GM15510 (cell line): ENCODE measurements around the gene BICDL2.

Experiments
- POLR2A ChIP-seq: IDR thresholded peaks from 3 replicates; pipeline ENCODE4 v1.6.1; 2011; ENCODE audit warnings: borderline replicate concordance; ENCODE audit not compliant: insufficient read length; ENCODE audit errors: extremely low read depth

BICDL2 gene, protein sequence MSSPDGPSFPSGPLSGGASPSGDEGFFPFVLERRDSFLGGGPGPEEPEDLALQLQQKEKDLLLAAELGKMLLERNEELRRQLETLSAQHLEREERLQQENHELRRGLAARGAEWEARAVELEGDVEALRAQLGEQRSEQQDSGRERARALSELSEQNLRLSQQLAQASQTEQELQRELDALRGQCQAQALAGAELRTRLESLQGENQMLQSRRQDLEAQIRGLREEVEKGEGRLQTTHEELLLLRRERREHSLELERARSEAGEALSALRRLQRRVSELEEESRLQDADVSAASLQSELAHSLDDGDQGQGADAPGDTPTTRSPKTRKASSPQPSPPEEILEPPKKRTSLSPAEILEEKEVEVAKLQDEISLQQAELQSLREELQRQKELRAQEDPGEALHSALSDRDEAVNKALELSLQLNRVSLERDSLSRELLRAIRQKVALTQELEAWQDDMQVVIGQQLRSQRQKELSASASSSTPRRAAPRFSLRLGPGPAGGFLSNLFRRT

DNA sequence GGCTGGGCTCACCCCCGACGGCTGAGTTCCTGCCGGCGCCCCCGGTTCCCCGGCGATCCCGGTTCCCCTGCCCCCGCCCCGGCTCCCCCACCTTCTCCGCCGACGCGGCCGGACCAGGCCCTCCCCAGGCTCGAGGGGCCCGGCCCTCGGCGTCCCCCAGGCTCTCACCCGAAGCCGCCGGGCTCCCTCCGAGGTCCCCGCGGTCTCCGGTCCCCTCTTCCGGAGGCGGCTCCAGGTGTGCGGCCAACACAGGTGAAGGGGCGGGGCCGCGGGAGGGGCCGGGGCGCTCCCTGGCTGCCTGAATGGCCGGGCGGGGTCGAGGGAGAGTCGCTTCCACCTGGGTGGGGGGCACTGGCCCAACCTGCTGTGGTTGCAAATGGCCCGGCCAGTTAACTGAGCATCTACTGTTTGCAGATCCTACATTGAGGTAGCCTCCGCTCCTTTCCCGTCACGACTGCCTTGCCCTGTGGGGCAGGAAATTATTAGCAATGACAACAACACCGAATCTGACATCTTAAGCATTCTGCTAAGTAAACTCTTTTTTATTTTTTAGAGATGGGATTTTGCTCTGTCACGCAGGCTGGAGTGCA lies at the start of gene BICDL2:
Gene BICDL2 (minus strand): TSS at position 219 of the 590 bp plus-strand sequence. CDS start 1,448 bp downstream, outside the sequence.
- no peak for TF ChIP-seq POLR2A

DNA sequence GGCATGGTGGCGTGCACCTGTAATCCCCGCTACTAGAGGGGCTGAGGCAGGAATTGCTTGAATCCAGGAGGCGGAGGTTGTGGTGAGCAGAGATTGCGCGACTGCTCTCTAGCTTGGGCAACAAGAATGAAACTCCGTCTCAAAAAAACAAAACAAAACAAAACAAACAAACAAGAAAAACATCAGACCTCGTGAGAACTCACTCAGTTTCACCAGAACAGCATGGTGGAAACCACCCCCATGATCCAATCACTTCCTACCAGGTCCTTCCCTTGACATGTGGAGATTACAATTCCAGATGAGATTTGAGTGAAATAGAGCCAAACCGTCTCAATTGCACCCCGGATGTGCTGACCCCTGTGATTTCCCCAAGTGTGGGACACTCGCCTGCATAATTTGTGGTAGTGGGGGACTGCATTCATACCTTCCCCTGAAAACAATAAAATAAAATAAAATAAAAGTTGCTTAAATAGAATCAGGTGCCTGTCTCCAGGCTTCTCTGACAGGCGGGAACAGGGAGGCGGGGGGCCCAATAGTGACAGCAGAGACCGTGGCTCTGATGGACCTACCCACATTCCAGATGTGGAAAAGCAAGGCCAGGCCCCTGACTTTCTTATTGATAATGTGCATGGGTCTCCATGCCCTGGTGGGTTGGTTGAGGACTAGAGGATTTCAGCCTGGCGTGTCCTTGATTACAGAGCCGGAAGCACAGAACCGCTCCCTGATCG lies 49.3 kb upstream of the BICDL2 start:
- TF ChIP-seq POLR2A = no peak

DNA sequence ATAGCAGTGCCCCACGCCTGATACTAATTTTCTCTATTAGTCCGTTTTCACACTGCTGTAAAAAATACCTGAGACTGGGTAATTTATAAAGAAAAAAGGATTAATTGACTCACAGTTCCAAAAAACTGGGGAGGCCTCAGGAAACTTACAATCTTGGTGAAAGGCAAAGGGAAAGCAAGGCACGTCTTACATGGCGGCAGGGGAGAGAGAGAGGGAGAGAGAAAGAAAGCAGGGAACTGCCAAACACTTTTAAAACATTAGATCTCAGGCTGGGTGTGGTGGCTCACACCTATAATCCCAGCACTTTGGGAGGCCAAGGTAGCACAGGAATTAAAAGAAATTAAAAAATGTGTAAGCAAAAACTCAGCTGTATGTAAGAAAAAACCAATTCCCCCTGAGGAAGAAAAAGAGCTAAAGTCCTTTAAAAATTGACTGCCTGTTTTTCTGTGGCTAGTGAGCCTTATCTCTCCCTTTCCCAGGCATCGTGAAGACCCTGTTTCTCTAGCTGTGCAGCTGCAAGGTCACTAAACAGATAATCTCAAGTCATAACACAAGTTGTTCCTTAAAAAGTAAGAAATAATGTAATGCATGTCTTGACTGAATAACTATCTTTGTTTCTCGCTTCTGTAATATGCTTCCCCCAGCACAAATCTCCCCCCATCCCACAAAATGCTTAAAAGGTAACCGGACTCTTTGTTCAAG lies 48.4 kb upstream of the BICDL2 start:
- no peak for TF ChIP-seq POLR2A

DNA sequence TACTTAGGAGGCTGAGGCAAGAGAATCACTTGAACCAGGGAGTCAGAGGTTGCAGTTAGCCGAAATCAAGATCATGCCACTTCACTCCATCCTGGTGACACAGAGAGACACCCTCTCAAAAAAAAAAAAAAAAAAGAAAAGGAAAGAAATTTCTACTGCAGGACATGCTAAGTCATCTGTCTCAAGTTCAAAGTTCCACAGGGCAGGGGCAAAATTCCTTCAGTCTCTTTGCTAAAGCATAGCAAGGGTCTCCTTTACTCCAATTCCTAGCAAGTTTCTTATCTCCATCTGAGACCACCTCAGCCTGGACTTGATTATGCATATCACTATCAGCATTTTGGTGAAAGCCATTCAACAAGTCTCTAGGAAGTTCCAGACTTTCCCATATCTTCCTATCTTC lies 47.7 kb upstream of the BICDL2 start:
- TF ChIP-seq POLR2A = no peak

DNA sequence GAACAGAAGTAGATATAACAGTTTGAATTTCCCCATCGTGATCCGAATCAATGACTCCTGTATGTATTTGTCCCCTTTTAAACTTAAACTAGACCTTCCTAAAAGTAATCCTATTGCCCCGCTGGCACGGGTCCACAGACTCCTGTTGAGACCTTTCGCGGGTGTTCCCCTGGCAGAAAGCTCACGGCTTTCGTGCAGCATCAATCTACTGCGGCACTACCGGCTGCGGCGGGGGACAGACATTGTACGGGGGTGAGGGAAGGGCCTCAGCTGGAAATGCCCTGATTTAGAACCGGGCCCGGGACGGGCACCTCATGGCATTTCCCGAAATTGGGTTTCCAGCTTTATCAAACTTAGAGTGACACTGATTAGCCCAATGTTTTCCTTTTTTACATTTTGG lies 43.3 kb upstream of the BICDL2 start:
- no peak for TF ChIP-seq POLR2A

DNA sequence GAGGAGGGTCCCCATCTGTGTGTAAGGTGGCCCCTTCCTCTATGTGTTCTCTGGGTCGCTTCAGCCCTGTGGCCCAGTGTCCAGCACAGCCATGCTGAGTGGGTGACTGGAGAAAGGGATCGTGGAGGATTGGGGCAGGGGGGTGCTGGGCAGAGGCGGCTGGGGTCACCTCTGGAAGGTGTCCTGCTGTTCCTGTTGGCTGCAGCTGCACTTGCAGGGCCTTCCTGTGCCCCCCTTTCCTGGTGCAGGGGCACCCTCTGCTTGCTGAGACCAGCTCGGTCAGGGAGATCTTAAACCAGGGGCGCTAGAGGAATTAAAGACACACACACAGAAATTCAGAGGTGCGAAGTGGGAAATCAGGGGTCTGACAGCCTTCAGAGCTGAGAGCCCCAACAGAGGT lies 39.8 kb upstream of the BICDL2 start:
- no peak for TF ChIP-seq POLR2A

DNA sequence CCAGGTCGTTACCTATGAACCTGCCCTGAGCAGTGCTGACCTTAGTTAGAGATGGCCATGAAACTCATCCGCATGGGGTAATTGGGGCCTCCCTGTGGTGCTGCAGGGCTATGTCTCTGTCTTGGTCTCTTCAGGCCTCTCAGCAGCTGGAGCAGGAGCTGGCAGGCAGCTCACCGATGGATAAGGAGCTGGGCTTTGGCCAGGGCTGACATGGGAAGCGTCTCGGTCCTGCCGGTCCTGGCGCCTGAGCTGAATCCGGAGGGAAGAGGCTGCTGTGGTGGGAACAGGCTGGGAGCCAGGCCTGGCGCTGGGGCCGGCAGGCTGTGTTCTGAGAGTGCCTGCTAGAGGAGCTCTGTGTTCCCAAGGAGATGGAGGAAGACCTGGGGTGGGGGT lies 38.8 kb upstream of the BICDL2 start:
- TF ChIP-seq POLR2A = no peak

DNA sequence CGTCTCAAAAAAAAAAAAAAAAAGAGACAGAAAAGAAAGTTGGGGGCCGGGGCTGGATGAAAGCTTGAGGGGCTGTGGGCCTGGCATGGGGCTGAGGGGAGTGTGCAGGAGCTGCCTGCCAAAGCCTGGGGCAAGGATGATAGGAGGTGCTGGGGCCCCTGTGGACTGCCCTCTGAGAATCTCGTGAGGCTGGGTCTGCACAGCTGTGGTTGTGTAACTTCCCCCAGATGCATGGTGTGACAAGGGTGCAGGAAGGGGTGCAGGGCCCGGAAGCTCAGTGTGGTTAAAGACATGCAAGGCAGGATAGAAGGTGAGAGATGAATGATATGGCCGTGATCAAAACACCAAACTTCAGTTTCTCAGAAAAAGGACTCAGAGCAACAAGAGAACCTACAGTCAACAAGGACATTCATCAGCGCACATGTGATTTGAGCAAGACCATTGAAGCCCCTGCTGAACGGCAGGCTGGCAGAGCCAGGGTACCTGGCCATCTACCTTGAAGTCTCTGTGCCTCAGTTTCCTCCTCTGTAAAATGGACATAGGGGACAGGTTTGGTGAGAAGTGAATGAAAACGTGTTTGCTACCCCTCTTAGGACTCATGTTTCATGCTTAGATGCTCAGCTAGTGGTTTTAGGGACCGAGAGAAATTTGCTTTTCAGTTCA lies 38.2 kb upstream of the BICDL2 start:
- TF ChIP-seq POLR2A = no peak

DNA sequence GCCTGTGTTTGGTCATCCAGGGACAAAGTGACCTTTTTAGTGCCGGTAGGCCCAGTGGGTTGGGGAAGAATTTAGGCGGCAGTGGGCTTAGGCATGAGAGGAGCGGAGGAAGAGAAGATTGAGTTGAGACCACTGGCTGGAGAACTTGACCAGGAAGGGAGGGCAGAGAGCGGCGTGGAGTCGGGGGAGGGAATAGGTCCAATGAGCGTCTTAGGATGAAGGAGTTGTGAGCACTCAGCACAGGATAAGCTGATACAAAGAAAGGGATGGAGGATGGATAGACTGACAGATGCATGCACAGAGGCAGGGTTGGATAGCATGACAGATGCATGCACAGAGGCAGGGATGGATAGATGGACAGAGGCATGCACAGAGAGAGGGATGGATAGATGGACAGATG lies 36.7 kb upstream of the BICDL2 start:
- no peak for TF ChIP-seq POLR2A

DNA sequence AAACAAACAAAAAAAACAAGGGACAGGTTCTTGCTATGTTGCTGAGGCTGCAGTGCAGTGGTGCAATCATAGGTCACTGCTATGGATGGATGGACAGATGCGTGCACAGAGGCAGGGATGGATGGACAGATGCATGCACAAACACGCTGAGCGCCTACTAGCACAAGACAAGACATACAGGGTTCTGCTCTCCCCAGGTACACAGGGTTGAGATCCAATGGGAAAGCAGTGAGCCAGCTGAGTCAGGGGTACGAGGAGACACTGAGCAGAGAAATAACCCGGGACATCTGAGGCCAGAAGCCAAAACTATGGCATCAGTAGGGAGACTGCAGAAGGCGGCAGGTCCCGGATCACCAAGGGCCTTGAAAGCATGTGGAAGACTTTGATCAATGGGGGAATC lies 34.9 kb upstream of the BICDL2 start:
- TF ChIP-seq POLR2A = no peak

DNA sequence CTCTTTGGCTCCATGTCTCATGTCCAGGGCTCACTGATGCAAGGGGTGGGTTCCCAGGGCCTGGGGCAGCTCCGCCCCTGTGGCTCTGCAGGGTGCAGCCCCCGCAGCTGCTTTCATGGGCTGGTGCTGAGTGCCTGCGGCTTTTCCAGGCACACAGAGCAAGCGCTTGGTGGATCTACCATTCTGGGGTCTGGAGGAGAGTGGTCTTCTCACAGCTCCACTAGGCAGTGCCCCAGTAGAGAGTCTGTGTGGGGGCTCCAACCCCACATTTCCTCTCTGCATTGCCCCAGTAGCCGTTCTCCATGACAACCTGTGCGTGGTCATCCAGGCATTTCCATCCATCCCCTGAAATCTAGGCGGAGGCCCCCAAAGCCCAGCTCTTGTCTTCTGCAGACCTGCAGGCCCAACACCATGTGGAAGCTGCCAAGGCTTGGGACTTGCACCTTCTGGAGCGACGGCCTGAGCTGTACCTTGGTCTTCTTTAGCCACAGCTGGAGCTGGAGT lies 33.9 kb upstream of the BICDL2 start:
- no peak for TF ChIP-seq POLR2A

DNA sequence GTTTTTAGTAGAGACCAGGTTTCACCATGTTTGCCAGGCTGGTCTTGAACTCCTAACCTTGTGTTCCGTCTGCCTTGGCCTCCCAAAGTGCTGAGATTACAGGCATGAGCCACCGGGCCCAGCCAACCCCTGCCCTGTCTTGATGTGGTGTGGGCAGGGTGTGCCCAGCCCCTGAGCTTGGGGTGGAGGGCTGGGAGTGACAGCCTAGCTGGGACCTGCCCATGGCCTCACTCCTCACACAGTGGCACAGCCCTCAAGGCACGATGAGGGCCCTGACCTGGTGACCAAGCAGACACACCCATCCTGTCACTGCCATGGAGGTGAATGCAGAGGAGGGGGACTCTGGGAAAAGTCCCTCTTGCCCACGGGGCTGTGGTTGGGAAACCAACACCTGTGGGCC lies 31.7 kb upstream of the BICDL2 start:
- TF ChIP-seq POLR2A = no peak

DNA sequence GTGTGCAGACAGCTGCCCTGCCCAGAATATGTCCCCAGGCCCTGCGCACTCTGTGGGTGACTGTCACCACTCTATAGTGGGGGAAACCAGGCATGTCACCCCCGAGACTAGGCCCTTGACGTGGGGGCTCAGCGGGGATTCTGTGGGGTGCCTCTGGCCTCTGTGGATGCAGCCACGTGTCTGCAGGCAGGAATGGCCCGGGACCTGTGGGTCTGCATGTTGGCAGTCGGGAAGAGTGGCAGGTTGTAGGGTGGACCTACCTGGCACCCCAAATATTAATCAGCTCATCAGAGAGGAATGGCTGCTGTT lies 29.6 kb upstream of the BICDL2 start:
- no peak for TF ChIP-seq POLR2A

DNA sequence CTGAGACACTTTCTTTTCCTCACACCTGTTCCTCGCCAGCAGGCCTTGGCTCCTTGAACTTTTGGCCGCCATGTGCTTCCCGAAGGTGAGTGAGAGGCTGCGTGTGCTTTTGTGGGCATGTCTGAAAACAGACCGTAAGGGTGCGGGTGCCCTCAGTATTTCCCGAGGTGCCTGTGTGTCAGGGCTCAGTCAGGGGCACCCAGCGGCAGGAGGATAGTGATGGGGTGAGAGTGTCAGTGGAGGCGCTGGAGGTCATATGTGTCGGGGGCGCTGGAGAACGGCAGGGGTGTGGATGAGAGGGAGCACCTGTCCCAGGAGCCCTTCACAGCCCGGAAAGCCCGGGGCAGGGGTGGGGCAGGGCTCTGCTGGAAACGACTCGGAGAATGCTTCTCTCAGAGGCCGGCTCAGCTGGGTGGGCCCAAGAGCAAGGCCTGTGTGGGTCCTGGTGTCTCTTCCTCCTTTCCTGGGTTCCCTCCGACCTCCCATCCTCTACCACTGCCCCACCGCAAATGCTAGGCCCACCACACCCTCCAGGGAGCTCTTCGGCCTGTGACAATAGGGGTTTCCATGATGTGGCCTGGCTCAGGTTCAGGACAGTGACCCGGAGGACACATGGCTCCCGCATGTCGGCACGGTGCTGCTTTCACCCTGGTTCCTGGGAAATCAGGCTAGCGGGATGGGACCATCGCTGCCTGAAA lies 29.1 kb upstream of the BICDL2 start:
- no peak for TF ChIP-seq POLR2A
